ENCODE measurements around the gene RPS6KA5.
A peak's percentile ranks its signal among the peaks of the same experiment; 100 is the strongest.

Gene RPS6KA5

GRCh38 chr14:90924621-90925340 is 135.7 kb downstream of the RPS6KA5 start:
- no peak for DNase-seq

DNA sequence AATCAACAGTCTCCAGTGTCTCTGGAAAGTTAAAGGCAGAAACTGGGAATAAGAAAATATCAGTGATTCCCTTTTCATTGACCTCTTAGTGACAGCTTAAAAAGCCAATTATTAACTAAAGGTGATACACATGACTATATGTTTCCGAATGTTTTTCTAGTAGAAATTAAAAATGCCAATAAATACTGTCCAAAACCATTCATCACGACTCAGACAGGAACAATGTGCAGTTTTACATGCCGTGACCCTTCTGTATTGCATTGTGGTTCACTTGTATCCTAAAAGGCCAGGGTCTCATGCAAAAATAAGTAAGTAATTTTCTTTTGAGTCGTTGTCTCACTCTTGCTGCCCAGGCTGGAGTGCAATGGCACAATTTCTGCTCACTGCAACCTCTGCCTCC is 138.3 kb downstream of the RPS6KA5 start:
- DNase-seq: no peak

DNA sequence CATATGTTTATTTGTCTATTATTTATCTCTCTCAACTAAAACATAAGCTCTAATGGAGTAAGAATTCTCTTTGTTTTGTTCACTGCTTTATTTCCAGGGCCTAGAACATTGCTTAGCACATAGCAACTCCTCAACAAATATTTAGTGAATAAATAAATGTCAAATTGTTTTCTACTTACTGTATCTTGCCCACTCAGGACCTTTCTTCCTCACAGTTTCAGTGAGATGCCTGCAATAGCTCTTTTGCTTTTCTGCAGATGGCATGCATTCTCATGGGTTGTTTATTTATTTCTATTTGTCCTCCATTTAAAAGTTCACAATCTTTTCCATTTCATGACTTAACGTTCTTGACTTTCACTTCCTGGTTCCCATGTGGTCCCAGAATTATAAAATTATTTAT is 149.3 kb downstream of the RPS6KA5 start:
- no peak for DNase-seq

DNA sequence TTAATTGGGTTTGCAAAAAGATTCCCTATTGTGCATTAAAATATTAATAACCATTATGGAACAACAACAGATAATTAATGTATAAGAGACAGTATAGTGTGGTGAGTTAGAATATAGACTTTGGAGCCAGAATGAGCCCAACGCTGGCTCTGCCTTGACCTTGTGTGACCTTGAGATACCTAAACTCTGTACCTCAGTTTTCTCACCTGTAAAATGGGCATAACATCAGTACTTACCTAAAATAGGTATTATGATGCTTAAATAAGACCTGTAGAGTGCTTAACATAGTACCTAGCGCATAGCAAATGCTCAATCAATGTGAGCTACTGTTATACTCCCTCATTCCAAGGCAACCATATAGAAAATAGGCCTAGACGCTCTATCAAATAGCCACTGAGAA is 153.3 kb downstream of the RPS6KA5 start:
- DNase-seq: no peak

- DNase-seq: no peak
Measured at GRCh38 chr14:90905531-90905930, 154.9 kb downstream of the RPS6KA5 start.

- peak; percentile 51 for DNase-seq
Measured at GRCh38 chr14:90903101-90903500, 157.3 kb downstream of the RPS6KA5 start.

DNA sequence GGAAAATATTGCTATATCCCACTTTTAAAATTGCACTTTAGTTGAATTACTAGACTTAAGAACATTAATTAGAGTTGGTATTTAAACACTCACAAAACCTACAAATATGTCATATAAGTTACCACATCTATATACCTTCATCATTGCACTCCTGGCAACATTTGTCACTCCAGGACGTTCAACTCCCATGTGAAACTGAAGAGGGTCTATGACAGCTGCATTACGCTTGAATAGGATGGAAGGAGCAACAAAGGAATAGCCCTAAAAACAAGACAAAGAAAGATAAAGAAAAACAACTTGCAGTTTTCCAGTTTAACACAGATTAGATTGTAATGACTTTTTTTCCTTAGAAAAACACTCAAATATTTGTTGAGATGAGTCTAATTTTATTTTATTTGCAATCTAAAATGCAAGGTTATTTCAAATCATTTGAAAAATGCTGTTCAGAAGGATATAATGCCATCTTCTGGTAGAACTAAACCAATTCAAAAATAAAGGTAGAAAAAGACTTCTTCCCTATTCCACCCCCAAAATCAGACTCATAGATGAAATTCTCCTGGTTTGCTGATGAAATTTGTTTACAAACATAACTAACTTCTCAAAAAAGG is 159.9 kb downstream of the RPS6KA5 start:
- no peak for DNase-seq

DNA sequence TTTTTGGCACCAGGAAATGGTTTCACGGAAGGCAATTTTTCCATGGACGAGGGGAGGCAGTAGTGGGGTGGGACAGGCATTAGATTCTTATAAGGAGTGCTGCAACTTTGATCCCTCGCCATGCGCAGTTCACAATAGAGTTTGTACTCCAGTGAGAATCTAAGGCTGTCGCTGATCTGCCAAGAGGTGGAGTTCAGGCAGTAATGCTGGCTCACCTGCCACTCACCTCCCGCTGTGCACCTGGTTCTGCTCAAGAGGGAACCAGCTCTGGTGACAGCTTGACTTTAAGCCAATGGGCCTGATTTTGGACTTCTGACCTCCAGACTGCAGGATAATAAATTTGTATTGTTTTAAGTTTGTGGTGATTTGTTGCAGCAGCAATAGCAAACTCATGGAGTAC is 163.4 kb downstream of the RPS6KA5 start:
- DNase-seq: no peak

DNA sequence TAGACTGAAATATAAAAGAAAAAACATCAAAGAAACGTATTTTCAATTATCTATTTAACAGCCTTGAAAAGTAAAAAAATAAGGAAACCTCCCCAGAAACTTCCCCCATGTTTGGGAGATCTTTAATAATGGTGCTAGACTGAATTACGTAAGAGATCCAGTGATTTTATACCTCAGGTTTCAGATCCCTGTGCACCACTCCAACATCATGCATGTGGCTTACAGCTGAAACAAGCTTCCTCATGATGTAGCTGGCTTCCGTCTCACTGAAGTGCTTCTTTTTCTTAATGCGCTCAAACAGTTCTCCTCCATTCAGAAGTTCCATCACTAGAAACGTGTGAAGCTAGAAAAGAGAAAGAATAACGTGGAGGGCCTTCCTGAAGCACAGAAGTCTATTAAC is 166.2 kb downstream of the RPS6KA5 start:
- no peak for DNase-seq

DNA sequence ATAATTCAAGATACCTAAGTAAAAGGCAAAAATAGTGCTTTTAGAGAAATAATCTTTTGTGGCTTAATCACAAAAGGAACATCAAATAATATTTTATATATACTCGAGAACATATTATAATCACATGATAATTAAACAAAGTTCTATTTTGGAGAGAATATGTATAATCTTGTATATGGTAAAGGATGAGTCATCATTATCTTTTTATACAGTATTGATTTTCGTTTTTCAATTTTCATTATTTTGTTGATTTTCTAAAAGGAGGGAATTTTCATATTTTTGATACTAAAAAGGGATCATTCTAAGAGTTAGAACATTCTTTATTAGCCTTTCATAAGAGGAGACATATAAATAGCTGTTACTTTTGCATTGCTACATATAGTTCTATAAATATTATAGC is 166.9 kb downstream of the RPS6KA5 start:
- DNase-seq: no peak

GRCh38 chr14:90892970-90893369 is 167.5 kb downstream of the RPS6KA5 start:
- no peak for DNase-seq

- no peak for DNase-seq
Measured at GRCh38 chr14:90891326-90891725, 169.1 kb downstream of the RPS6KA5 start.

DNA sequence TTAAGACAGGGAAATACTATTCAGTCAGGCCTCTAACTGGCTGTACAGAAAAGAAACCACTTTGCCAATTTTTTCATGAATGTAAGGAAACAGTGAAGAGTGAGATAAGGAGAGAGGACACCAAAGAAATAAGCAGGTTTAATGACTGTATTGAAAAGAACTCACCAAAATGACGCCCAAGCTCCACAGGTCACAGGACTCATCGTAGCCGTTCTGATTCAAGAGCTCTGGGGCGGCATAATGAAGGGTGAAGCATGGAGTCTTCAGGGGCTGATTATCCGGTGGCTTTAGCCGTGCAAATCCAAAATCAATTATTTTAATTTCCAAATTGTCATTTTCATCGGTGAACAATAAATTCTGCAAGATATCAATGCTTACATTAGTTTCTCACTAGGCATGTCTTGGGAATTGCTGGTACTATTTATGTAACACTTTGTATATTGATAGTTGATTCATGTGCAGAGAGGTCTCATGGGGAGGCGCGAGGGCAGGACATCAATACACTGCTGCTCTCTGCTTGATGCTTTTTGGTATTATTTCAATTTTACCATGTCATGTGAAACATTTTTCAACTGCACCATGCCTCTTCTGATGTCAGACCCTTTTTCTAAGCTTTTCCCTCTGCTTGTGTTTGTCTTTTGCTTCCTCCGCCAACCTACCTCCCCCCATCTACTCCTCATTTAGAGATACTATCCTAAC is 170.0 kb downstream of the RPS6KA5 start:
- no peak for DNase-seq

DNA sequence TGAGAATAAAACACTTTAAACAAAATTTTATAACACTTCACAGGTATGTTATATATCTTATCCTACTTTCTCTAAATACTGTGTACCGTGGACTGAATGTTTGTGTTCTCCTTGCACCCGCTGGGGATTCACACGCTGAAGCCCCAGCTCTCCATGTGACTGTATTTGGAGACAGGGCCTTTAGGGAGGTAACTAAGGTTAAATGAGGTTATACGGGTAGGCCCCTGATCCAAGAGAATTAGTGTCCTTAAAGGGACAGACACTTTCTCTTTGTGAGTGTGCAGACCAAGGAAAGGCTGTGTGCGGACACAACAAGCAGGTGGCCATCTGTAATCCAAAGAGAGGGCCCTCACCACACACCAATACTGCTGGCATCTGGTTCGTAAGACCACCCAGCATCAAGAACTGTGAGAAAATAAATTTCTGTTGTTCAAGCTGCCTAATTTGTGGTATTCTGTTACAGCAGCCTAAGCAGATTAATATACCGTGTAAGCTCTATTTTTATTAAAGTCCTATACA is 174.1 kb downstream of the RPS6KA5 start:
- no peak for DNase-seq

DNA sequence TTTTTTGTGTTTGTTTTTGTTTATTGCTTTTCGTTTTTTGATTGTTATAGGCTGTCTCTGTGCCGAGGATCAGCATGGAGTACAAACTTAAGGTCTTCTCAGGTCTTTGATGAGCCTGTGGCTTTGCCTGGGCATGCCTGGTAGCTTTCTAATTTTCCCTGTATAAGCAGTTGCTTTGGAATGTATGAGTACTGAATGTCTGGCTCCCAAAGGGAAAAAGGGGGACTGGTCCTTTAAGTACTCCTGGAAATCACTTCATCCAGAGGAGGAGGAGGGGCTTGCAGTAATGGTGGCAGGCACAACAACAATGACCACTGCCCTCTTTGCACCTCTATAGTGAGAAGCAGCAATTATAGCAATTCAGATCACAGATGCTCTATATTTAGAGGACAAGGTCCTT is 176.7 kb downstream of the RPS6KA5 start:
- no peak for DNase-seq

GRCh38 chr14:90883197-90883596 is 177.2 kb downstream of the RPS6KA5 start:
- no peak for DNase-seq

DNA sequence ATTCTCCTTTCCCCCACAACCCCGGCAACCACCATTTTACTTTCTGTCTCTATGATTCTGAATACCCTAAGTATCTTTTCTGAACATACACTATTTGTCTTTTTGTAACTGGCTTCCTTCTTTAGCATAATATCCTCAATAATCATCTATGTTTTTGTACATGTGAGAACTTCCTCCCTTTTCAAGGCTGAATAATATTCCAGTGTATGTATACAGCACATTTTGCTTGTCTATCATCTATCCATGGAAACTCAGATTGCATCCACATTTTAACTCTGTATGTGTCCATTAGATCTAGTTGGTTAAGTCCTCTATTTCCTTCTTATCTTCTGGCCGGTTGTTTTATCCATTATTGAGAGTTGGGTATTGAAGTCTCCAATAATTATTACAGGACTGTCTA is 180.2 kb downstream of the RPS6KA5 start:
- DNase-seq: no peak

DNA sequence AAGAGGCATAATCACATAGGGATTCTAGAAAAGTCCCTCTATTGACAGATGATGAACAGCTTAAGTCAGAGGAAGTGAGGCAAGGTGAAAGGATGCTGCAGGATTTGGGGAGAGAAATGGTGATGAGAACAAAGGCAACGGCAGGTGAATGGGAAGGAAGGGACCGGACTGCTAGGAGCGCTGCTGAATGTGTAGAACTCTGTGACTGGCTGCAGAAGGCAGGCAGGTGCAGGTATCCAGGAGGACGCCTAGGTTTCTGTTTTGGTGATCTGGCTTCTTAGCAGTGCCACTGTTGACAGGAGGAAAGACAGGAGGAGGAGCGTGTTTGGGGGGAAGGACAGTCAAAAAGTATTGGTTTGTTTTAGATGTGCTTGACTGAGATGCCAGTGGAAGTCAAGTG is 185.8 kb downstream of the RPS6KA5 start:
- no peak for DNase-seq

DNA sequence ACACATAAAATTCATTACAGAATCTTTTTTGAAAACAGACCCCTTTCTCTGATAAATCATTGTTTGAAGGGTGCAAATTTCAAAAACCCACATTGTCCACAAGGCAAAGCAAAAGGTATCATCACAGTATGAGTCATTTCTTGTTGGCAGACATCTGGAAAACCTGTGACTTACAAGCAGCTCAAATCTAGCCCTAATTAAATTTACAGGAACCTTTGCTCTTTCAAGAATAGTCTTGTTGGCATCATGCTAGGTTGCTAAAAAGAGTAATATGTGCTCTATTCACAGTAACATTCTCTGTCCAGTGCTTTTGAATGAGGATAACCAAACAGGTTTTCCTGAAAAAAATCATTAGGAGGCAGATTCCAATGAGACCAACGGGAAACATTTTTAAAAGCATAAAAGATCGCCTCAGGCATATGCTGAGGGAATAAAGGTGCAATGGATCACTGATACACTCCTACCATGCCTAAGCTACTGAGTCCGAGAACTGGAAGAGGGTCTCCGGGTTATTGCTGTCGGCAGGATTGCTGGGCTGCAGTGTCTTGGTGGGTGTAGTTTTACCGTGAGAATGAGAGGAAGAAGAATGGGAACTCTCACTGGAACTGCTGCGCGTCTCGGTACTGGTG is 188.7 kb downstream of the RPS6KA5 start:
- DNase-seq: no peak

- no peak for DNase-seq
Measured at GRCh38 chr14:90870950-90871604, 189.4 kb downstream of the RPS6KA5 start.

DNA sequence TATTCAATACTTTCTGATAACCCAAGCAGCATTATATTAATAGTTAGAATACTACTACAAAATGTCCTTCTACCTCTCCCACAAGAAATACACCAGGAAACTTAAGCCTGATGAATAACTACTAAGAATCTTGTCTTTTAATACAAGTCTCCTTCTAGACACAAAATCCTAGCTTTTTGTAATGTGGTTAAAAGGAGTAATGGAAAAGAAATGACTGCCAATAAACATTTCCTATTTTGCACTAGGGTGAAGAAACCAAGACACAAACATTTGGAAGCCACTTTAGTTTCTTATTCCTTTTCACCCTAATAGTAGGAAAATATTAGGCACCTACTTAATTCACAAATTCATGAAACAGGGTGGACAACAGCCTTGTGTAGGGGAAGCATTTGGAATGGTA is 192.9 kb downstream of the RPS6KA5 start:
- no peak for DNase-seq

- no peak for DNase-seq
Measured at GRCh38 chr14:90866833-90867232, 193.6 kb downstream of the RPS6KA5 start.

GRCh38 chr14:90864741-90865140 is 195.7 kb downstream of the RPS6KA5 start:
- DNase-seq: no peak
